SK-N-SH (cell line): ENCODE measurements around the gene MYO1D. TPM values are rescaled to one million over a fixed set of nuclear protein-coding genes. Genes with fewer than 3 reads are reported as not detected.

Experiments
- CTCF ChIA-PET: fragments of 300-600, 350-600 bp; formaldehyde crosslinking; extraction: SDS; loops from one replicate; lab custom pipeline; 2021; lab: Yijun Ruan, JAX
- POLR2A ChIA-PET: fragments of 350-600 bp; sonication (Branson Sonifier 250); formaldehyde crosslinking; extraction: SDS; loops from one replicate; lab custom pipeline; 2020; ENCODE audit warnings: antibody characterized with exemption, inconsistent platforms; lab: Yijun Ruan, JAX
- DNase-seq: peaks from one replicate; pipeline ENCODE4 v3.0.0; 2012
- H2AFZ ChIP-seq: fragments of 200-600 bp; sonication (generic); 2 replicates; pipeline ENCODE4 v1.8.1; 2016; ENCODE audit warnings: antibody characterized with exemption, mild to moderate bottlenecking, low read depth
- H3F3A ChIP-seq: fragments of 200-600 bp; sonication (generic); replicated peaks from 2 replicates; pipeline ENCODE3; 2016; ENCODE audit warnings: antibody characterized with exemption, mild to moderate bottlenecking; ENCODE audit not compliant: insufficient read depth
- H3K27ac ChIP-seq, 2 experiments: fragments of 200-500 bp in 1 of 2; fragments of 200-600 bp in 1 of 2; sonication (Bioruptor generic) in 1 of 2; sonication (generic), shearing (Covaris generic) in 1 of 2; 2 replicates each; pipeline versions ENCODE4 v1.5.1 to v1.6.1; 2014 to 2016; ENCODE audit warnings: low read depth in 2 of 2, inconsistent platforms in 1 of 2, low read length in 1 of 2, mild to moderate bottlenecking in 1 of 2, mixed read lengths in 1 of 2
- H3K27me3 ChIP-seq: fragments of 200-600 bp; sonication (generic), shearing (Covaris generic); 2 replicates; pipeline ENCODE4 v1.6.1; 2016; ENCODE audit warnings: mixed run types; ENCODE audit not compliant: insufficient read depth
- H3K36me3 ChIP-seq, 2 experiments: fragments of 200-500 bp in 1 of 2; fragments of 200-600 bp in 1 of 2; sonication (Bioruptor generic) in 1 of 2; sonication (generic) in 1 of 2; replicated peaks in 1 of 2; 2 replicates each; pipeline versions ENCODE3 to v1.5.1; 2014 to 2016; ENCODE audit warnings: low read length in 1 of 2, mild to moderate bottlenecking in 1 of 2; ENCODE audit not compliant: insufficient read depth in 2 of 2, control insufficient read depth in 1 of 2
- H3K4me1 ChIP-seq, 2 experiments: fragments of 200-500 bp in 1 of 2; fragments of 200-600 bp in 1 of 2; sonication (Bioruptor generic) in 1 of 2; sonication (generic), shearing (Covaris generic) in 1 of 2; 2 replicates each; pipeline versions ENCODE4 v1.5.1 to v1.6.1; 2014 to 2016; ENCODE audit warnings: low read depth in 1 of 2, low read length in 1 of 2, mixed run types in 1 of 2; ENCODE audit not compliant: insufficient read depth in 2 of 2, control insufficient read depth in 1 of 2
- H3K4me2 ChIP-seq: fragments of 200-600 bp; sonication (generic), shearing (Covaris generic); 2 replicates; pipeline ENCODE4 v1.6.1; 2017; ENCODE audit warnings: mixed run types
- H3K4me3 ChIP-seq, 2 experiments: fragments of 200-500 bp in 1 of 2; fragments of 200-600 bp in 1 of 2; sonication (Bioruptor generic) in 1 of 2; sonication (generic), shearing (Covaris generic) in 1 of 2; 2 replicates each; pipeline versions ENCODE4 v1.5.1 to v1.8.1; 2014 to 2016; ENCODE audit warnings: low read depth in 2 of 2, inconsistent platforms in 1 of 2, low read length in 1 of 2, mild to moderate bottlenecking in 1 of 2, mixed read lengths in 1 of 2, moderate library complexity in 1 of 2
- H3K79me2 ChIP-seq: fragments of 200-600 bp; sonication (generic); 2 replicates; pipeline ENCODE4 v1.8.1; 2017; ENCODE audit warnings: mild to moderate bottlenecking; ENCODE audit not compliant: insufficient read depth
- H3K9ac ChIP-seq: fragments of 200-600 bp; sonication (generic); 2 replicates; pipeline ENCODE4 v1.6.1; 2017; ENCODE audit warnings: mixed run types
- H3K9me2 ChIP-seq: fragments of 200-600 bp; sonication (generic); 2 replicates; pipeline ENCODE4 v1.6.1; 2017; ENCODE audit warnings: mixed run types
- H3K9me3 ChIP-seq: fragments of 200-600 bp; sonication (generic); 2 replicates; pipeline ENCODE4 v1.6.1; 2017; ENCODE audit warnings: mixed run types, mild to moderate bottlenecking, moderate library complexity
- H4K20me1 ChIP-seq: fragments of 200-600 bp; sonication (generic); 2 replicates; pipeline ENCODE4 v1.6.1; 2017; ENCODE audit warnings: mild to moderate bottlenecking, mixed run types; ENCODE audit not compliant: insufficient read depth
- CTCF ChIP-seq: fragments of 200-600 bp; sonication (generic); IDR thresholded peaks from 2 replicates; pipeline ENCODE4 v1.6.1; 2017; ENCODE audit warnings: antibody characterized with exemption, mild to moderate bottlenecking, moderate library complexity
- ELF1 ChIP-seq: IDR thresholded peaks from 2 replicates; pipeline ENCODE4 v1.4.0; 2012
- FOXM1 ChIP-seq: IDR thresholded peaks from 2 replicates; pipeline ENCODE4 v1.4.0; 2012; ENCODE audit warnings: low read depth, mild to moderate bottlenecking
- GABPA ChIP-seq: IDR thresholded peaks from 2 replicates; pipeline ENCODE4 v1.4.0; 2012; ENCODE audit warnings: low read depth, mild to moderate bottlenecking
- JUND ChIP-seq: IDR thresholded peaks from 2 replicates; pipeline ENCODE4 v1.4.0; 2012
- MAX ChIP-seq: IDR thresholded peaks from 2 replicates; pipeline ENCODE4 v1.4.0; 2012; ENCODE audit warnings: low read depth
- MEF2A ChIP-seq: IDR thresholded peaks from 2 replicates; pipeline ENCODE4 v1.4.0; 2012; ENCODE audit warnings: low read depth, borderline replicate concordance
- MXI1 ChIP-seq: IDR thresholded peaks from 2 replicates; pipeline ENCODE4 v1.6.1; 2012; ENCODE audit warnings: mild to moderate bottlenecking, low read depth, low read length, improper control_type of control experiment
- NRF1 ChIP-seq: IDR thresholded peaks from 2 replicates; pipeline ENCODE4 v1.6.1; 2012; ENCODE audit warnings: low read depth, mild to moderate bottlenecking, low read length
- PBX3 ChIP-seq: IDR thresholded peaks from 2 replicates; pipeline ENCODE4; 2012
- POLR2AphosphoS5 ChIP-seq: IDR thresholded peaks from 2 replicates; pipeline ENCODE4 v1.6.1; 2012; ENCODE audit warnings: low read depth, low read length
- RAD21 ChIP-seq: IDR thresholded peaks from 2 replicates; pipeline ENCODE4 v1.6.1; 2012; ENCODE audit warnings: mild to moderate bottlenecking, low read length
- RFX5 ChIP-seq: IDR thresholded peaks from 2 replicates; pipeline ENCODE4 v1.6.1; 2012; ENCODE audit warnings: mild to moderate bottlenecking, improper control_type of control experiment, low read length
- RXRA ChIP-seq: IDR thresholded peaks from 2 replicates; pipeline ENCODE4 v1.4.0; 2012; ENCODE audit warnings: low read depth, mild to moderate bottlenecking, borderline replicate concordance
- USF1 ChIP-seq: IDR thresholded peaks from 2 replicates; pipeline ENCODE4 v1.4.0; 2012; ENCODE audit warnings: low read depth, borderline replicate concordance
- YY1 ChIP-seq: IDR thresholded peaks from 2 replicates; pipeline ENCODE4 v1.4.0; 2012; ENCODE audit warnings: low read depth, mild to moderate bottlenecking
- ZBTB33 ChIP-seq: IDR thresholded peaks from 2 replicates; pipeline ENCODE4 v1.4.0; 2012; ENCODE audit warnings: low read depth, borderline replicate concordance
- WGBS: methylation state at CpG from one replicate; pipeline ENCODE4 v1.1.6; 2017; ENCODE audit warnings: low lambda C conversion rate; 5-methylcytosine and 5-hydroxymethylcytosine counted together
- polyA plus RNA-seq, 3 experiments: library from polyadenylated mRNA; depleted of rRNA; stranded (reverse); fragments of >200 nt; gene quantifications; 2 replicates each; pipeline ENCODE4 v1.2.3, GENCODE V29; 2012

MYO1D gene
- polyA plus RNA-seq, 1 of the 3 experiments (the other 2 are of a cell fraction) = 20.4 TPM

DNA sequence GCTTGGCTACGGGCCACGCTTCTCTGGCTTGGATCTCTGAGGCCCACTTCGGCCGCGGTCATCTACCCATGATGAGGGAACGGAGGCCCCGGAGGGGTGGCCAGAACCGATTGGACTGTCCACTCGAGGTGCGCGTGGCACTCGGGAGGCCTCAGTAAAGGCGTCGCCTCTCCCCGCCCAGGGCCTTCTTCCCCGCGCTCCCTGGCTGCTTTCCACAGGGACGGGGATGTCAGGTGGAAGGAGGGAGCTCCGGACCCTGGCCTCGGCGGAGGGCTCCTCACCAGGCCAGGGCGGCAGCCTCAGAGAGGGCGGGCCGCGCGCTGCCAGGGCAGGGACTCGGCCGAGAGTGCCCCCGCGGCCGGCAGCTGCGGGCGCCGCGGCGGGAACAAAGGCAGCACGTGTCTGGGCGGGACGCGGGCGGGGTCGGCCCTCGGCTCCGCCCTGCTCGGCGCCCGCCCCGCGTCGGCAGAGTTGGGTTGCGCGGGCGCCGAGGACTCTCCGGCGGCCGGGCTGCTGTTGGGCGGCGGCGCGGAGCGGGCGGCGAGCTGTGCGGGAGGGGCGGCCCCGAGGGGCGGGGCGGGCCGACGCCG is 390.7 kb downstream of the MYO1D start:
- Histone ChIP-seq H2AFZ (0 out of 2 replicates have a peak overlapping the region, but pooled peaks have one; percentile 59), H3K9me3 (no peaks in the 10 kb centered on the region), H3K36me3 (peaks cover 0 to 45% of the 10 kb centered on the region in 2 experiments), H3K4me3 (peak overlapping the region in 1 of 2 experiments; percentile 76; a peak in 3 of 4 replicates), H3K4me1 (peaks cover 0 to 51% of the 10 kb centered on the region in 2 experiments; a peak in 2 of 4 replicates), H3K9ac (no peak overlapping the region), H3K27ac (peak overlapping the region in 1 of 2 experiments; percentile 88; a peak in 2 of 4 replicates), H3K79me2 (no peaks in the 10 kb centered on the region), H4K20me1 (peaks cover 10% of the 10 kb centered on the region; the same call in 1 of the 2 replicates), H3K9me2 (no peaks in the 10 kb centered on the region), H3K27me3 (no peaks in the 10 kb centered on the region), H3F3A (peaks cover 25% of the 10 kb centered on the region), H3K4me2 (peak overlapping the region; percentile 24; the same call in 1 of the 2 replicates)
- TF ChIP-seq MXI1 (peak; percentile 87), JUND (no peak), FOXM1 (no peak), POLR2AphosphoS5 (no peak), USF1 (peak; percentile 71), RAD21 (no peak), CTCF (no peak), MAX (peak; percentile 90), RFX5 (no peak), YY1 (no peak), MEF2A (no peak), PBX3 (0 out of 2 replicates have a peak, but pooled peaks have one; percentile 13), NRF1 (peak; percentile 61), ELF1 (no peak), GABPA (no peak), ZBTB33 (no peak), RXRA (no peak)
- ChIA-PET POLR2A (interaction anchor here (0.6 to 2.6 kb wide), 13 partner anchors 9 to 549 kb away, joined by 3 to 9 read pairs (median 3); partner anchors contain the start of genes PSMD11 and SUZ12), CTCF (interaction anchor here (1.2 to 11.0 kb wide), 8 partner anchors 17 to 391 kb away, joined by 3 to 102 read pairs (median 5); partner anchors contain the start of gene PSMD11)
- 83% methylated on average over 14 of the region's 72 CpGs for WGBS
- peak; percentile 96 for DNase-seq
